Endothelial cell (in vitro differentiated cells): ENCODE measurements around the gene CHST11. TPM values are rescaled to one million over a fixed set of nuclear protein-coding genes. Genes with fewer than 3 reads are reported as not detected.

Source experiments
- DNase-seq: peaks from one replicate; pipeline ENCODE4 v3.0.0; 2021; ENCODE audit warnings: low spot score
- H3K27ac Mint-ChIP-seq: one replicate; pipeline ENCODE4 v1.8.0; 2021; ENCODE audit warnings: mixed read lengths, inconsistent platforms; ENCODE audit not compliant: unreplicated experiment
- H3K27me3 Mint-ChIP-seq: one replicate; pipeline ENCODE4 v1.8.0; 2021; ENCODE audit warnings: mild to moderate bottlenecking, moderate library complexity, mixed read lengths, inconsistent platforms; ENCODE audit not compliant: unreplicated experiment
- H3K36me3 Mint-ChIP-seq: one replicate; pipeline ENCODE4 v1.8.0; 2021; ENCODE audit warnings: mild to moderate bottlenecking, low read depth, mixed read lengths, inconsistent platforms; ENCODE audit not compliant: unreplicated experiment
- H3K4me1 Mint-ChIP-seq: one replicate; pipeline ENCODE4 v1.8.0; 2021; ENCODE audit warnings: mild to moderate bottlenecking, mixed read lengths, inconsistent platforms; ENCODE audit not compliant: unreplicated experiment
- H3K4me3 Mint-ChIP-seq: one replicate; pipeline ENCODE4 v1.8.0; 2021; ENCODE audit warnings: mild to moderate bottlenecking, mixed read lengths, inconsistent platforms; ENCODE audit not compliant: unreplicated experiment
- H3K9me3 Mint-ChIP-seq: one replicate; pipeline ENCODE4 v1.8.0; 2021; ENCODE audit warnings: mixed read lengths, inconsistent platforms; ENCODE audit not compliant: unreplicated experiment
- total RNA-seq: library from RNA; stranded (reverse); fragmentation: NEBNext Ultra II Directional; extraction: Animal tissue kit (Norgen Biotek cat#: 25700); gene quantifications from one replicate; pipeline ENCODE4 v1.2.1, GENCODE V29; 2021; ENCODE audit not compliant: unreplicated experiment
- TF ChIP-seq, protein P1 (sequence below): fragments of 200-600 bp; sonication (generic); IDR thresholded peaks from one replicate; pipeline ENCODE4 v1.5.0; 2021; ENCODE audit warnings: antibody characterized with exemption; ENCODE audit not compliant: unreplicated experiment

Gene CHST11
- total RNA-seq, 1 donor from 2014 or later: 11.8 TPM

DNA sequence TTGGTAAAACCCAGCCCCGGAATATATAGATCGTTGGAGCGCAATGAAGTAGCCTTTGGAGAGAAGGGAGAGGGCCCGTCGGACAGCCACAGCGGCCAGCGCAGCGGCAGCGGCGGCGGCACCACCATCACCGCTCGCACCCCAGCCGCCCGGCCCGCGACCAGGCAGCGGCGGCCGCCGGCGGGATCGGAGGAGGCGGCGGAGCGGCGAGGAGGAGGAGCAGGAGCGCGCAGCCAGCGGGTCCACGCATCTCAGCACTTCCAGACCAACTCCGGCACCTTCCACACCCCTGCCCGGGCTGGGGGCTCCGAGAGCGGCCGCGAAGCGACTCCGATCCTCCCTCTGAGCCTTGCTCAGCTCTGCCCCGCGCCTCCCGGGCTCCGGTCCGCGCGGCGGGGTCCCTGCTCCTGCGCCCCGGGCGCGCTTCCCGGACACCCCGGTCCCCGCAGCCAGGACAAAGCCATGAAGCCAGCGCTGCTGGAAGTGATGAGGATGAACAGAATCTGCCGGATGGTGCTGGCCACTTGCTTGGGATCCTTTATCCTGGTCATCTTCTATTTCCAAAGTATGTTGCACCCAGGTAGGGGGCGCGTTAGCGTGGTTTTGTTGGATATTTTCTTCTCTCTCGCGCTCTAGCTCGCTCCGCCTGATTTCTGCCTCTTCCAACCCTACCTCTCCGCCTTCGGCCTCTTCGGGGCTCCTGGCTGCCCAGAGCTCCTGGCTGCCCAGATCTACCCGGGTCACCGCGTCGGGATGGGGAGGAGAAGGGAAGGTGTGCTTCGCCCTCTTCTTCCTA is 400 bp downstream of the CHST11 start:
- no peaks in the 10 kb centered on the region for H3K9me3 Mint-ChIP-seq
- H3K4me1 Mint-ChIP-seq: peaks cover 9% of the 10 kb centered on the region
- H3K27me3 Mint-ChIP-seq: peaks cover 4% of the 10 kb centered on the region
- H3K4me3 Mint-ChIP-seq: peak overlapping the region; percentile 96
- TF ChIP-seq, protein P1, sequence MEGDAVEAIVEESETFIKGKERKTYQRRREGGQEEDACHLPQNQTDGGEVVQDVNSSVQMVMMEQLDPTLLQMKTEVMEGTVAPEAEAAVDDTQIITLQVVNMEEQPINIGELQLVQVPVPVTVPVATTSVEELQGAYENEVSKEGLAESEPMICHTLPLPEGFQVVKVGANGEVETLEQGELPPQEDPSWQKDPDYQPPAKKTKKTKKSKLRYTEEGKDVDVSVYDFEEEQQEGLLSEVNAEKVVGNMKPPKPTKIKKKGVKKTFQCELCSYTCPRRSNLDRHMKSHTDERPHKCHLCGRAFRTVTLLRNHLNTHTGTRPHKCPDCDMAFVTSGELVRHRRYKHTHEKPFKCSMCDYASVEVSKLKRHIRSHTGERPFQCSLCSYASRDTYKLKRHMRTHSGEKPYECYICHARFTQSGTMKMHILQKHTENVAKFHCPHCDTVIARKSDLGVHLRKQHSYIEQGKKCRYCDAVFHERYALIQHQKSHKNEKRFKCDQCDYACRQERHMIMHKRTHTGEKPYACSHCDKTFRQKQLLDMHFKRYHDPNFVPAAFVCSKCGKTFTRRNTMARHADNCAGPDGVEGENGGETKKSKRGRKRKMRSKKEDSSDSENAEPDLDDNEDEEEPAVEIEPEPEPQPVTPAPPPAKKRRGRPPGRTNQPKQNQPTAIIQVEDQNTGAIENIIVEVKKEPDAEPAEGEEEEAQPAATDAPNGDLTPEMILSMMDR: no peak
- H3K36me3 Mint-ChIP-seq: peaks cover 3% of the 10 kb centered on the region
- peak; percentile 51 for DNase-seq
- H3K27ac Mint-ChIP-seq: no peak overlapping the region

DNA sequence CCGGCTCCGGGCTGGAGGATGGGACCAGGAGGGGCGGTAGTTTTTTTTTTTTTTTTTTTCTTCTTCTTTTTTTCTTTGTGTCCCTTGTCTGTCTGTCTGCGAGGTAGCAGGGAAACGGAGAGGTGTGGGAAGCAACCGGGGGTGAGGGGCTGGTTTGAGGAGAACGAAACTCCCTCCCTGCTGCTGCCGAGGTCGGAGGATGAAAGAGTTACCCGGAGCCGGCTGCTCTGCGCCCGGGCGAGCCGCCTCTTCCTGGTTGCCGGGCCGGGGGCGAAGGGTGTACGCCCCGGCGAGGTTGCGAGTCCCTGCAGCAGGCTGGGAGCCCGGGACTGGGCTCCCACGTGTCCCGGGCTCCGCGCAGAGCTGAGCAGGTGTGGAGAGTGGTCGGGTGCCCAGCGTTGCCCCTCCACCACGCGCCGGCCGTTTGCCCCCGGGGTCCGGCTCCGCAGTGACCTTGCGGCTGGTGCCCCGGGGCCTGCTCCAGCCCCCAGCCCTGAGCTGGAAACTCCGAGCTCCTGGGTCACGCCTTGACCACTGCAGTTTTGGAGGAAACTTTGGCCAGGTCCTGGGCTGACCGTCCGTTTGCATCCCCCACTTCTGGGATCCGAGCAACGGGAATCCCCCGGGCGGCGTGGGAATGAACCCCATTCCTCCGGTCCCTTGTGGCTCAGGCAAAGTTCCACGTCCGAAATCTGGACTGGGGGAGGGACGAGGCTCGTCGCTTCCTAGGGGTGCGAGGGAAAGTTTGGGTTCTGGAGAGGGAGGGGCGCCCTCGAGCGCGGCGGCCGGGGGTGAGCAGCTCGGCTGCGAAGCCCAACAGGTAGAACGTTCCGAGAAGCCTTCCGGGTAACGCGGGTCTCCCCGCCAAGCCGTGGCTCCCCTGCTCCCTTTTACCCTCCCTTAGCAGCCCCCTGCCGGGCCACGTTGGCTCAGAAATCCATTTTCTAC is 1.3 kb downstream of the CHST11 start:
- Mint-ChIP-seq H3K36me3 (peaks cover 3% of the 10 kb centered on the region), H3K4me1 (peaks cover 14% of the 10 kb centered on the region), H3K27me3 (peaks cover 4% of the 10 kb centered on the region), H3K4me3 (peak overlapping the region; percentile 96), H3K9me3 (no peaks in the 10 kb centered on the region), H3K27ac (no peak overlapping the region)
- TF ChIP-seq, protein P1: no peak
- peak; percentile 33 for DNase-seq

DNA sequence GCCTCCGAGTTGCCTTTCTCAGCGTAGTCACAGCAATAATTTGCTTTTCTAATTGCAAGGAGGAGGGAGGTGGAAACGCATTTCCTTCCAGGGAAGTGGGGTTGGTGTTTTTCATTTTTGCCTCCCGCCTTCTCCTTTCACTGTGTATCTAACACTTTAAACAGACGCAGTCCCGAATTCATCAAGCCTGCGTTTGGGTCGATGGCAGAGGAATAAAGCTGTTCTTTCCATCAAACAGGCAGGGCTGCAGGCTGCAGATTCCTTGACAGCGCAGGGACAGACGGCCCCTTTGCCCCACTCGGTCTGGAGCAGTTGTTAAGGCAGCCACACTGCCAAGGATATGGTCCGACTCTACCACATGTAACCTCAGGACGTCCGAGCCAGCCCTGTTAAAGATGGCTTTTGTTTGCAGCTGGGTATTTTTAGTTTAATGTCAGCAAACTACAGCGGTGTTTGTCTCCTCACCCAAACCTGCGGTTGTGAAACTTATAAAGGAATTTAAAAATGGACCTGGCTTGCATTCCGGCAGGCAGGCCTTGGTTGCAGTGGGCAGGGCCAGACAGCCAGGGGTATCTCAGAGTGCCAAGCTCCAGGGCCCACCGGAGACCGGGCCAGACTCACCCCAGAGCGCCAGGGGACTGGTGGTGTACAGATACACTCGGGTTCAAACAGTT is 2.1 kb downstream of the CHST11 start:
- TF ChIP-seq, protein P1: no peak
- no peak overlapping the region for H3K27ac Mint-ChIP-seq
- peak overlapping the region; percentile 90 for H3K4me3 Mint-ChIP-seq
- H3K4me1 Mint-ChIP-seq: peaks cover 14% of the 10 kb centered on the region
- H3K9me3 Mint-ChIP-seq: no peaks in the 10 kb centered on the region
- H3K36me3 Mint-ChIP-seq: peaks cover 3% of the 10 kb centered on the region
- DNase-seq: no peak
- peaks cover 2% of the 10 kb centered on the region for H3K27me3 Mint-ChIP-seq

DNA sequence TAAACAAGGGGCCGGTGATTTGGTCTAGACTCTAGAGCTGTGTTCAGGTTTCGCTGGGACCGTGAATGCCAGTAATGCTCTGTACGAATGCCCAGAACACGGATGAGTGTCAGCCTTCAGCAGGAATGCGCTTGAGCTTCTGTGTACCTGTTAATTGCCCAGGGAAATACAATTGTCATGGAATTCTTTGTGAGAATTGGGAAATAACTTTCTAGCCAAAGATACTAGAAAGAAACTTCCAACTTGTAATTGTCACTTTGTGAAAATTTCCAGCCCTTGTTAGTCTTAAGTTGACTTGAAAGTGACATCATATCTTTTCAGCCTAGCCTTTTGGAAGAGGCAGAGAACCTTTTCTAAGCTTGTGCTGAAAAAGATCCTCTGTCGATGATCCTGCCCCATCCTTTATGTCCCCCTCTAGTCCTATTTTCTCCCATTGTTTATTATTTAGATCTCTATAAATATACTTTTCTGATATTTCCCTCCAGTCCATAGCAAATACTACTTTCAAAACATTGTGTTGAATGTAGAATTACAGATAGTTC is 2.7 kb downstream of the CHST11 start:
- Mint-ChIP-seq H3K9me3 (no peaks in the 10 kb centered on the region), H3K4me1 (peaks cover 14% of the 10 kb centered on the region), H3K27ac (no peak overlapping the region), H3K4me3 (peak overlapping the region; percentile 74), H3K27me3 (peaks cover 2% of the 10 kb centered on the region), H3K36me3 (peaks cover 3% of the 10 kb centered on the region)
- no peak for DNase-seq
- TF ChIP-seq, protein P1: no peak
